ENCODE results near the gene PYGO2.

DNA sequence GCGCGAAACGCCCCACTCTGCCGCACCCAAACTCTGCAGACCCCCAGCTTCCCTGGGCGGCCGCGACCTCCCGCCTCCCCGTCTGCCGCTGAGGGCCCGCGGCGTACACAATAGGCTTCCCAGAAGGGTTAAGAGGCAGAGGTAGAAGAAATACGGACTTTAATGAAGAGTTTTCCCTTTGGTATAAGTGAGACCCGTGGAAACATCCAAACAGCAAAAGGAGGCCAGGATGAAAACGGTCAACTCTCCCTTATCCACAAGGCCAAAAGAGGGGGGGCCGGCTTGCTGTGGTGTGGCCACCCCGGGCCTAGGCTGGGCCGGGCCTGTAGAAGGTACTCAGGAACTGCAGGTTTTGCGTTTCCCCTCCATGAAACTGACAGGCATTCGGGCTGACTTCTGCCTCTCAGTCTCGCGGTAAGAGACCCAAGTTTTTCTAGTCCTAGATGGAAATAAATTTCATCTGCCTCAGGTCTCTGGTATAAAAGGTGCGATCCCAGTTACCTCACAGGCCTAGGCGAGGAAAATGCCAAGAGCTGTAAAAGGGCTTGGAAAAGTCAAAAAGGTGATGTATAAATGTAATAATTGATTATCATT, 671 bp upstream of the PYGO2 start:
- TF ChIP-seq EZH2 (IDR thresholded peaks at IDR 0.05) (no peak), POLR2AphosphoS5 (IDR thresholded peaks at IDR 0.05; ENCODE audit: borderline replicate concordance, low read depth, low read length) (no peak; the same call in 1 of the 2 replicates)

All from SK-N-MC (cell line).